ENCODE results near the gene GTPBP2. TPM values are rescaled to one million over a fixed set of nuclear protein-coding genes. Genes with fewer than 3 reads are reported as not detected.

Gene GTPBP2
- polyA plus RNA-seq, 1 of the 3 experiments (the other 2 are of a cell fraction), result 83.7 TPM

DNA sequence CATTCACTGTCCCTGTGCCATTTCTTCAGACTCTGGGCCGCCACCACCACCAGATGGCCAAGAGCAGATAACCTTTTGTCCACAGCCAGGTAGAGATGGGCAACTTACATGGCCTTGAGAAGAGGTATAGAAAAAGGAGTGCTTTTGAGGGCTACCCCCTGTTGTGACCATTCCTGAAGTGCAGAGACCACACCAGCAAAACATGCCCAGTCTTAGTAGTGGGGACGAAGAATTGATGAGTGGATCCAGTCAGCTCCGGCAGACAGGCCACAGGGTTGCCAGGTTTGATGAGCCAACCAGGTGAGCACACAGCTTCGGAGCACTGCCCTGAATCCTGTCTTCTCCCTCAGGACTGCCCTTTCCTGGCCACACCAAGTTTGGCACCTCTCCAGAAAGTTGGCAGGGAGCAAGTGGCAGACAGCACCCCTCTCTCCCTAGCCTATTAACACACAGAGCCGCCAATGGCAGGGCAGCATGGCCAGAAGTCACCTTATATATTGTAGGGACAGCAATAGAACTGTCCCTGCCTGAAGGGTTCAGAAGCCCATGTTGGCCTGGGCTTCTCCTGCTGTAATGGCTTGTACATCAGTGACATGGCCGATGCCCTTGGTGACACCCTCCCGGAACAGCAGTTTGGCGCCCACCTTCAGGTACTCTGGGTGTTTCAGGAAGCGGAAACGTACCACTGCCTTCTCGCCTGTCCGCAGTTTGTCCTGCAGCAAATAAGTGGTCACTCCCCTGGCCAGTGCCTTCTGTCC lies 7.8 kb downstream of the GTPBP2 start:
- DNase-seq, result no peak
- peaks cover 39% of the 10 kb centered on the region for H3F3A ChIP-seq (replicated peaks; ENCODE audit: insufficient read depth)
- peaks cover 15% of the 10 kb centered on the region for H3K79me2 ChIP-seq (ENCODE audit: insufficient read depth)
- H3K4me3 ChIP-seq (ENCODE audit: low read depth in 2 of 2, low read length in 1 of 2), result no peak overlapping the region
- no peak overlapping the region for H2AFZ ChIP-seq (ENCODE audit: low read depth)
- no peak overlapping the region for H3K27ac ChIP-seq (ENCODE audit: low read depth in 2 of 2, low read length in 1 of 2)
- 0 out of 2 replicates have a peak, but pooled peaks have one; percentile 6 for TF ChIP-seq POLR2AphosphoS5 (IDR thresholded peaks at IDR 0.05; ENCODE audit: low read depth, low read length)
- TF ChIP-seq EZH2phosphoT487 (IDR thresholded peaks at IDR 0.05; ENCODE audit: borderline replicate concordance, low read depth), result no peak
- H3K4me1 ChIP-seq (ENCODE audit: control insufficient read depth in 1 of 2, insufficient read depth in 2 of 2, low read depth in 1 of 2, low read length in 1 of 2), result peaks cover 0 to 3% of the 10 kb centered on the region in 2 experiments; a peak in 1 of 4 replicates
- no peak overlapping the region for H3K4me2 ChIP-seq
- H3K9ac ChIP-seq, result no peak overlapping the region
- 94% methylated on average over 4 of the region's 12 CpGs for WGBS (ENCODE audit: low lambda C conversion rate)
- ChIA-PET POLR2A (interaction anchor here (2.6 kb wide), 1 partner anchor 8 kb away, joined by 15 read pairs; the partner anchor contains the start of gene GTPBP2), CTCF (interaction anchor here (1.0 to 6.4 kb wide), 4 partner anchors 13 to 148 kb away, joined by 3 to 39 read pairs (median 4); partner anchors contain the start of gene VEGFA)
- no peaks in the 10 kb centered on the region for H3K27me3 ChIP-seq (ENCODE audit: insufficient read depth)
- no peaks in the 10 kb centered on the region for H3K9me2 ChIP-seq
- H3K9me3 ChIP-seq, result no peaks in the 10 kb centered on the region
- H3K36me3 ChIP-seq (replicated peaks in 1 of 2; ENCODE audit: control insufficient read depth in 1 of 2, insufficient read depth in 2 of 2, low read length in 1 of 2), result peaks cover 64 to 68% of the 10 kb centered on the region in 2 experiments
- H4K20me1 ChIP-seq (ENCODE audit: insufficient read depth), result no peaks in the 10 kb centered on the region

DNA sequence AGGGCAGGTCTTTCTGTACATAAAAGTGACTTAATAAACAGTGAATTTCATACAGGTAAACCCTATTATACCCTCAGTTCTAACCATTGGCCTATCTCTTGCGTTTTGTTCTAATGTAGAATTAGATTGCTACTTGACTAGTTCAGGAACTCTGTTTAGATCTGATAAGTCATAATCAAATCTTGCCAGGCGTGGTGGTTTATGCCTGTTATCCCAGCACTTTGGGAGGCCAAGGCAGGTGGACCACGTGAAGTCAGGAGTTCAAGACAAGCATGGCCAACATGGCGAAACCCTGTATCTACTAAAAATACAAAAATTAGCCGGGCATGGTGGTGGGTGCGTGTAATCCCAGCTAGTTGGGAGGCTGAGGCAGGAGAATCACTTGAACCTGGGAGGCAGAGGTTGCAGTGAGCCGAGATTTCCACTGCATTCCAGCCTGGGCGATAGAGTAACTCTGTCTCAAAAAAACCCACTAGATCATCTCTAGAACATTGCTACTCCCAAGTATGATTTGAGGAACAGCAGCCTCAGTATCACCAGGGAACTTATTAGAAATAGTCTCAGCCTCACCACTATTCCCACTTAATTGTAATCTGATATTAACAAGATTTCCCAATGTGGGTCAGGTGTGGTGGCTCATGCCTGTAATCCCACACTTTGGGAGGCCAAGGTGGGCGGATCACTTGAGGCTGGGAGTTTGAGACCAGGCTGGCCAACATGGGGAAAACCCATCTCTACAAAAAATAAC lies 12.2 kb downstream of the GTPBP2 start:
- H3K79me2 ChIP-seq (ENCODE audit: insufficient read depth), result no peaks in the 10 kb centered on the region
- H3K4me2 ChIP-seq, result no peak overlapping the region
- H3K27ac ChIP-seq (ENCODE audit: low read depth in 2 of 2, low read length in 1 of 2), result no peak overlapping the region
- H3F3A ChIP-seq (replicated peaks; ENCODE audit: insufficient read depth), result peaks cover 39% of the 10 kb centered on the region
- H3K4me1 ChIP-seq (ENCODE audit: control insufficient read depth in 1 of 2, insufficient read depth in 2 of 2, low read depth in 1 of 2, low read length in 1 of 2), result no peaks in the 10 kb centered on the region; a peak in 1 of 4 replicates
- H3K9me3 ChIP-seq, result no peaks in the 10 kb centered on the region
- H3K4me3 ChIP-seq (ENCODE audit: low read depth in 2 of 2, low read length in 1 of 2), result no peak overlapping the region
- H3K36me3 ChIP-seq (replicated peaks in 1 of 2; ENCODE audit: control insufficient read depth in 1 of 2, insufficient read depth in 2 of 2, low read length in 1 of 2), result peaks cover 36 to 64% of the 10 kb centered on the region in 2 experiments
- H2AFZ ChIP-seq (ENCODE audit: low read depth), result no peak overlapping the region
- TF ChIP-seq NRF1 (IDR thresholded peaks at IDR 0.05; ENCODE audit: low read depth, low read length) (no peak), EP300 (IDR thresholded peaks at IDR 0.05; ENCODE audit: borderline replicate concordance in 1 of 2, low read depth in 1 of 2, low read length in 1 of 2) (no peak), TEAD4 (IDR thresholded peaks at IDR 0.05; ENCODE audit: borderline replicate concordance, insufficient read depth) (no peak), FOXM1 (IDR thresholded peaks at IDR 0.05; ENCODE audit: low read depth) (no peak), CHD2 (IDR thresholded peaks at IDR 0.05; ENCODE audit: low read length, partially characterized antibody) (no peak), NFIC (IDR thresholded peaks at IDR 0.05; ENCODE audit: borderline replicate concordance) (no peak), FOSL2 (IDR thresholded peaks at IDR 0.05; ENCODE audit: borderline replicate concordance, low read depth) (no peak), JUND (IDR thresholded peaks at IDR 0.05) (no peak), TAF1 (IDR thresholded peaks at IDR 0.05; ENCODE audit: borderline replicate concordance, low read depth, low read length) (no peak), MXI1 (IDR thresholded peaks at IDR 0.05; ENCODE audit: low read depth, low read length) (no peak), RXRA (IDR thresholded peaks at IDR 0.05; ENCODE audit: borderline replicate concordance, low read depth) (no peak)
- TF ChIP-seq, protein P1, sequence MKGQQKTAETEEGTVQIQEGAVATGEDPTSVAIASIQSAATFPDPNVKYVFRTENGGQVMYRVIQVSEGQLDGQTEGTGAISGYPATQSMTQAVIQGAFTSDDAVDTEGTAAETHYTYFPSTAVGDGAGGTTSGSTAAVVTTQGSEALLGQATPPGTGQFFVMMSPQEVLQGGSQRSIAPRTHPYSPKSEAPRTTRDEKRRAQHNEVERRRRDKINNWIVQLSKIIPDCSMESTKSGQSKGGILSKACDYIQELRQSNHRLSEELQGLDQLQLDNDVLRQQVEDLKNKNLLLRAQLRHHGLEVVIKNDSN (IDR thresholded peaks at IDR 0.05; ENCODE audit: borderline replicate concordance, low read depth), result no peak
- TF ChIP-seq, protein P2, sequence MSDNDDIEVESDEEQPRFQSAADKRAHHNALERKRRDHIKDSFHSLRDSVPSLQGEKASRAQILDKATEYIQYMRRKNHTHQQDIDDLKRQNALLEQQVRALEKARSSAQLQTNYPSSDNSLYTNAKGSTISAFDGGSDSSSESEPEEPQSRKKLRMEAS (IDR thresholded peaks at IDR 0.05; ENCODE audit: low read depth), result no peak
- TF ChIP-seq, protein P3, sequence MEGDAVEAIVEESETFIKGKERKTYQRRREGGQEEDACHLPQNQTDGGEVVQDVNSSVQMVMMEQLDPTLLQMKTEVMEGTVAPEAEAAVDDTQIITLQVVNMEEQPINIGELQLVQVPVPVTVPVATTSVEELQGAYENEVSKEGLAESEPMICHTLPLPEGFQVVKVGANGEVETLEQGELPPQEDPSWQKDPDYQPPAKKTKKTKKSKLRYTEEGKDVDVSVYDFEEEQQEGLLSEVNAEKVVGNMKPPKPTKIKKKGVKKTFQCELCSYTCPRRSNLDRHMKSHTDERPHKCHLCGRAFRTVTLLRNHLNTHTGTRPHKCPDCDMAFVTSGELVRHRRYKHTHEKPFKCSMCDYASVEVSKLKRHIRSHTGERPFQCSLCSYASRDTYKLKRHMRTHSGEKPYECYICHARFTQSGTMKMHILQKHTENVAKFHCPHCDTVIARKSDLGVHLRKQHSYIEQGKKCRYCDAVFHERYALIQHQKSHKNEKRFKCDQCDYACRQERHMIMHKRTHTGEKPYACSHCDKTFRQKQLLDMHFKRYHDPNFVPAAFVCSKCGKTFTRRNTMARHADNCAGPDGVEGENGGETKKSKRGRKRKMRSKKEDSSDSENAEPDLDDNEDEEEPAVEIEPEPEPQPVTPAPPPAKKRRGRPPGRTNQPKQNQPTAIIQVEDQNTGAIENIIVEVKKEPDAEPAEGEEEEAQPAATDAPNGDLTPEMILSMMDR (IDR thresholded peaks at IDR 0.05), result no peak
- H3K9ac ChIP-seq, result no peak overlapping the region
- no peaks in the 10 kb centered on the region for H3K27me3 ChIP-seq (ENCODE audit: insufficient read depth)
- H3K9me2 ChIP-seq, result no peaks in the 10 kb centered on the region
- POLR2A ChIA-PET, result interaction anchor here (1.3 to 1.8 kb wide), 2 partner anchors 10 to 13 kb away, joined by 3 to 6 read pairs; partner anchors contain the start of gene GTPBP2
- DNase-seq, result no peak
- CTCF ChIA-PET, result interaction anchor here (0.9 to 6.4 kb wide), 4 partner anchors 8 to 152 kb away, joined by 3 to 39 read pairs (median 4); no protein-coding TSS in a partner anchor
- no peaks in the 10 kb centered on the region for H4K20me1 ChIP-seq (ENCODE audit: insufficient read depth)
- WGBS (ENCODE audit: low lambda C conversion rate), result 91% methylated on average over 9 of the region's 9 CpGs

All from SK-N-SH (cell line).